Medulla oblongata (tissue), 1 donor: ENCODE measurements around the gene SIAH1.
"Not testable (repeated sequence)": the region's sequence is repeated elsewhere in the genome, so short reads cannot be mapped to it uniquely, and the experiment has no call there.

Source experiments
- DNase-seq: peaks from one replicate; pipeline ENCODE4 v3.0.0-alpha.2; 2015; ENCODE audit errors: extremely low spot score

SIAH1 gene

DNA sequence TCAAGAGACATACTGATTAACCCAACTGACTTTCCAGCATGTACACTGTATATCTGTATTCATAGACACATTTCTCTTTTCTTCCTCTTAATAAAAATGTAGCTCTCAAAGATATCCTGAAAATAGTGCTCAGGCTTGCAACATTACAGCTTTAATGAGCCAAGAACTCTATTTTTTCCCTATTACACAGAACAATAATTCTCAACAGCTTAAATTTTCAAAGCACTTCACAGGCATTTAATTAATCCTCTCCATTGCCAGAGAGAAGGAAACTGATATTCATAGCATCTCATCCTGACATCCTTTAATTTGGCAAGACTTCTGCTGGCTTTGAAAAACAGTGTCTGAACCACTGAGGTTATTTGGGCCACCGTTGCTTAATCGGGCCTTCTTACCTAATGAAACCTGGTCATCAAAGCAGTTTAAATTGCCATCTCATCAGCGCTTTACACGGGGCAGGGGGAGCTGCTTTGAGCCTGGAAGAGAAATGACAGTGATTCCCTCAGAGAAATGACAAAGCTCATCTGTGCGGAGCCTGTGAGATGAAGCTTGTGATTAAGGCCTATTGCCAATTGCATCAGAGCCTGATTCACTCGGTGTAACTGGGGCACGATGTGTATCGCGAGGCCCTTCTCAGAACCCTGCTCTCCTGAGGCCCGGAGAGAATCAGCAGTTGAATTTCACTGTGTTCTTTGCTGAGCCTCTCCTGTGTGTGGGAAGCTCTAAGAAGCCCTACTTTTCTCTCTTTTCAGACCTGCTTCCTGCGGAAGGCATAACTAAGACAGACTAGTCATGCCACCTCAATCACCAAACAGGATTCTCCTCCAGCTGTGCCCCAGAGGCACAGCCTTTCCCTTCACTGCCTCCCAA lies 8.5 kb upstream of the SIAH1 start:
- DNase-seq = peak; percentile 93

DNA sequence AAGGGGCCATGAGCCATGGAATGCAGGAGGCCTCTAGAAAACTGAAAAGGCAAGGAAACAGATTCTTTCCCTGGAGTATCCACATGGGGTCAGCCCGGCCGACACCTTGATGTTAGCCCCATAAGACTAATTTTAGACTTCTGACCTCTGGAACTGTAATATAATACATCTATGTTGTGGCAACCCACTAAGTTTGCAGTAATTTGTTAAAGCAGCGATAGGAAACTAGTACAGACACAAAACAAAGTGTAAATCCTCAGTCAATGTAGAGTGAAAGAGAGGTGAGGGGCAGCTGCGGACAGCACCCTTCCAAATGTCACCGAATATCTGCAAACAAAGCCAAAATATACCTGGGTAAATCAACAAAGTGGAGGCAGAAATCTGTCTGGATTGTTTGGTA lies 7.2 kb upstream of the SIAH1 start:
- DNase-seq = no peak

DNA sequence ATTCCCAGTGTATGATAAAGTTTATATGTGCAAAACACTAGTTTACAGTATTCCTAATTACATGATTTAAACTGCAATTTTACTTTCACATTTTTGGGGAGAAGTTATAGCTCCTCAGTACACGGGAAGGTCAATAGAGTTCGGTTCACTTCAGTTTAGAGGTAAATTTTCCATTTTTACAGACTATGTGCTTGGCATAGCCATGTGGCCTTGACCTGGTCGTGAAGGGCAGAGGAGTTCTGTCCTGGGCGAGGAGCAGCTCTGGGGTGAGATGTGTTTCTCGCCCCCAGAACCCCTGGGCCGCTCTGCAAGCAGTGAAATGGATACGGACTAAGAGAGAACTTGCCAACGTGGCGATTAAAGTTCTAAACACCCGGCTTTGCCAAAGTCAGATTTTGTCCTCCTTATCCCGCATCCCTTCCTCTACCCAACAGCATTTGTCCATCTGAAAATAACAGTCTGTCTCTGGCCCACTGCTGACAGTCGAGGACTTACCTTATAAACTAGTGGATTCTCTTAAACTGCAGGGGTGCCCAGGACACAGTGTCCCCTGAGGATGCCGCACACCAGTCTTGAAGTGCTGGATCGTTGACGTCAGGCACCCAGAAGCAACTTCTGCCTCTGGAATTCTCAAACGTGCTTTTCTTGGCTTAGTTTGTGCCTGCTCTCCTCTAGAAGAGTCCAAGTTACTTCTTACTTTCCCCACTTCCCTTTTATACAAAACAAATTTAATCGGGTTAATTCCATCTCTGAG lies 1.5 kb upstream of the SIAH1 start:
- DNase-seq = no peak

DNA sequence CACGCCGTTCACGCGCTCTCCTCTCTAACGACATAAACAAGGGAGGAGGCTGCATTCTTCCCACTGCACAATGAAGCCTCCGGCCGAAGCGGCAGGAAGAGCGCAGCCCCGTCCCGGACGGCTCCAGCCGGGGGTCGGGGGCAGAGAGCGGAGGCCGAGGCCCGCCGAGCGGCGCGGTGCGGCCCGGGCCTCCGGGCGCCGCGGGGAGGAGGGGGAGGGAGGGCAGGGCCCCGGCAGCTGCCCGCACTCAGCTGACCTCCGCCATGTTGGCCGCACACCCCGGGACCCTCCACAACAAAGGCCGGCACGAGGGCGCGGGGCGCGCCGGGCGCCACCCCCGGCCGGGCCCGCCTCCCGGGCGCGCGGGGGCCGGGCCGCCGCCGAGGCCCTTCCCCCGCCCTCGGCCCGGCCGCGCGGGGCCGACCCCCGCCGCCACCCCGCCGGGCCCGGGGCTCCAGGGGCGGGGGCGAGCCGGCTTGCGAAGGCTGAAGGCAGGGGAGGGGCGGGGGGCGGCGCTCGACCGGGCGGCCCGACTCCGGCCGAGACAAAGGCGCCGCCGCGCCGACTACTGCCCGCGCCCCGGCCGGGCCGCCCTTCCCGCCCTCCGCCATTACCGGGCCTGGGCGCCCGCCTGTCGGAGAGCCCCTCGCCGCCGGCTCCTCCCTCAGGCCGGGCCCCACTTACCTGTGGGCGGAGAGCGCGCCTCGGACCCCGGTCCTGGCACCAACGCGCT lies 527 bp downstream of the SIAH1 start:
- peak; percentile 60 for DNase-seq

DNA sequence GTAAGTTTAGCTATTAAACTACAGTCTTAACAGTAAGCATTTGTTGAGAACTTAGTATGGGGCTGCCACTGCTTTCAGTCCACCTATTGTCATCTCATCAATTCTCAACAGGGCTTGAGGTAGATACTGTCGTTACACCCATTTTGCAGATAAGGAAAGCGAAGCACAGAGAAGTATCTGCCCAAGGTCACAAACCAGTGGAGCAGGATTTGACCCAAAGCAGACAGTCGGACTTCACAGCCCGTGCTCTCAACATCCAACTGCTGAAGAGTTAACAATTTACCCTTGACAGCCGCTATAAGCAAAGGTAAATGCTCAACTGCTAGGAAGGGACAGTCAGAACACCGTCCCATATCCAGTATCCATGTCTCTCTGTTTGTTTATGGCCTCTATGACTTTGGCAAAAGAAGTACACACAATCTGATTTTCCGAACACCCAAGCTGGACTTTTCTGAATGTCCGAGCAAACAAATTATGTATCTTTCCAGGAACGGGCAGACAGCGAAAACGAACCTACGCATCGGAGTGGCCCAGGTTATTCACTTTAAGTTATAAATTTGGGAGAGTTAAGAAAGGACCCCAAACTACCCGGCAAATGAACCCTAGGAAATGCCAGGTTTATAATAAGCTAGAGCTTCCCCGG lies 1.2 kb downstream of the SIAH1 start:
- DNase-seq = peak; percentile 55

DNA sequence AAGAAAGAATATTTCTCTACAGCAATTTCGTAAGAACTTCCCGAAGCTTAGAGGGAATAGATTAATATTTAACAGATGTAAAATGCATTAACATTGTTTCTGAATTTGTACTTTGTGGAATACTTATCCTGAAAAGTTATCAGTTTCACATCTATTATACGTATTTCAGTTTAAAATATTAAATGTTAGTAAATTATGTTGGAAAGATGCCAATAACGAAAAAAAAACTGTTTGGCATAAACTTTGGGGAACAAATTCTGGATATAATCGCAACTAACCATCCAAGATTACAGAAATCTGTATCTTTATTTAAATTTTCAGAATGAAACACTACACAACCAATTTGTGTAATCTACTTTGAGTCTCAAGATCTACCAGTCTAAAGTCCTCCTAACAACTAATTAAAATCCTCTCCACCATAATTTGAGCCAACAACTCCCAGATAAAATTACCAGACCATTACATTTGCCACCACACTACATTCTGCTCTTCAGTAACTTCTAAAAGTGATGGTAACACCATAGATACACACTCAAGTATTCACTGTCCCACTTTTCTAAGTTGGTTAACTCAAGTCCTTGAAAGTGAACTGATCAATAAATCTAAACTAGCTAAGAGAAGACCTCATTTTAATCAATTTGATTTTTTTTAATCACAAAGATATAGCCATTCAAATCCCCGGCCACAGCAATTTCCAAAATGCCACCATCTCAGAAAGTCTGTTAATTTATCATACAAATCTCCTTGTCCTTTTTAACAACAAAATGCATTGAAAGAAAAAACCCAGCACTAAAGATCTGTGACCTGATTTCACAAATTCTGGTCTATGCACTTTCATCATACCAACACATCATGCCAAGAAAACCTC lies 2.0 kb downstream of the SIAH1 start:
- DNase-seq = peak; percentile 42

DNA sequence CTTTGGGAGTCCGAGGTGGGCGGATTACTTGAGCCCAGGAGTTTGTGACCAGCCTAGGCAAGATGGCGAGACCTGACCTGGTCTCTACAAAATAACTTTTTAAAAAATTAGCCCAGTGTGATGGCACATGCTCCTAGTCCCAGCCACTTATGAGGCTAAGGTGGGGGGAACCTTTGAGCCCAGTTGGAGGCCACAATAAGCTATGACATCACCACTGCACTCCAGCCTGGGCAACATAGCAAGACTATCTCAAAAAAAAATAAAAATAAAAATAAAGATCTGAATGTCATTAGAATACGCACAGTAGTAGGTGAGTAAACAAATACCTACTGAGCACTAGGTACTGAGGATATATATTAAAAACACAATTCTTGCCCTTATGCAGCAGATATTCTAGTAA lies 3.1 kb downstream of the SIAH1 start:
- no peak for DNase-seq

DNA sequence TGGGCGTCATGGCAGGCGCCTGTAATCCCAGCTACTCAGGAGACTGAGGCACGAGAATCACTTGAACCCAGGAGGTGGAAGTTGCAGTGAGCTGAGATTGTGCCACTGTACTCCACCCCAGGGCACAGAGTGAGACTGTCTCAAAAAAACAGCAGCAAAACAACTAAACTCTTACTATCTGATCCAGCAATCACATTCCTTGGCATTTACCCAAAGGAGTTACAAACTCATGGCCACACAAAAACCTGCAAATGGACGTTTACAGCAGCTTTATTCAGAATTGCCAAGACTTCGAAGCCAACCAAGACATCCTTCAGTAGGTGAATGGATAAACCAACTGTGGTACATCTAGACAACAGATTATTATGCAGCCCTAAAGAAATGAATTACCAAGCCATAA lies 4.0 kb downstream of the SIAH1 start:
- no peak for DNase-seq

DNA sequence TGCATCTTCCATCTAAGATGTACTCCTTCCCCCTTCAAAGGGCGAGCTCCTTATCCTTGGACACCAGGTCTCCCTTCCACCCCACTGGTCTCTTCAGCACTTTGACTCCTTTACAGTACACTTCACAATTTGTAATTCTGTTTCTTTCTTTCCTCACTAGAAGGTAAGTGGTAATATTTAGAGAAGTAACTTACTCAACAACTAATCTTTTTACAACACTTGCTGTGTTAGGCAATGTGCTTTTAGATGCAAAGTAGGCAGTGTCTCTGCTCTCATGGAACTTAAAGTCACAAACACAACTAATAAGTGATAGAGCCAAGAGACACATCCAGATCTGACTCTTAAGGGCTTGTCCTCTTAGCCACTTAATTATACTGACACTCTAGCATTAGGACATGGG lies 6.4 kb downstream of the SIAH1 start:
- no peak for DNase-seq

DNA sequence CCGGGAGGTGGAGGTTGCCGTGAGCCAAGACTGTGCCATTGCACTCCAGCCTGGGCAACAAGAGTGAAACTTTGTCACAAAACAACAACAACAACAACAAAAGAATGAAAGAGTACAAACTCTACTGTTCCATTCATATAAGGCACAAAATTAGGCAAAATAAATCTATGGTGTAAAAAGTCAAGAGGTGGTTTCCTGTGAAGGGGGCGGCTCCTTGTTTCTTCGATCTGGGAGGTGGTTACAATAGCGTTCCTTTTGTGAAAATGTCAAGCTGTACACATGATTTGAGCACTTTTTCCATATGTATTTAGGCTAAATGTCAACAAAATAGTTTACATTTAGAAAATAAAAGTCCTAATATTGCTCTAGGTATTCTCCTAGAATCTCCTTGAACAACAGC lies 6.9 kb downstream of the SIAH1 start:
- no peak for DNase-seq

DNA sequence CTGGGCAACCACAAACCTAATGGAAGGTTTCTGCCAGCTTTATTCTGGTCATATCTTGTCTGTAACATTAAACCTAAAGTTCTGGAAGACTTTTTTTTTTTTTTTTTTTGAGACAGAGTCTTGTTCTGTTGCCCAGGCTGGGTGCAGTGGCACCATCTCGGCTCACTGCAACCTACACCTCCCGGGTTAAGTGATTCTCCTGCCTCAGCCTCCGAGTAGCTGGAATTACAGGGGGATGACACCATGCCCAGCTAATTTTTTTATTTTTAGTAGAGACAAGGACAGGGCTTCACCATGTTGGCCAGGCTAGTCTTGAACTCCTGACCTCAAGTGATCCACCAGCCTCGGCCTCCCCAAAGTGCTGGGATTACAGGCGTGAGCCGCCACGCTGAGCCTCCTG lies 7.9 kb downstream of the SIAH1 start:
- not testable (repeated sequence) for DNase-seq

DNA sequence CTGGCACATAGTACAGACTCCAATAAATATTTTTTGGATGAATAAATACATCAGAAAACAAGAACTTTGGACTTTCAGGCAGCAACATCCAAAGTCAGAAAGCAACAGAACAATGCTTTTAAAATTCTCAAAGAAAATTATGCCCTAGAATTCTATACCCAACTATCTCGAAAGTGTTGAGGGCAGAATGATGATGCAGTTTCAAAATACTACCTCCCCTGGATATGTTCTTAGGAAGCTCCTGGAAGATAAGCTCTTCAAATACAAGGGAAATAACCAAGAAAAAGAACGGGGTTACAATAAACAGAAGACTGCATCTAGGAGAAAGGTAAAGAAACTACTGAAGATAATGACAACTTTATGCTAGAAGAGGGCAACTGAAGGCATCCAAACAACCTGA lies 11.0 kb downstream of the SIAH1 start:
- no peak for DNase-seq

DNA sequence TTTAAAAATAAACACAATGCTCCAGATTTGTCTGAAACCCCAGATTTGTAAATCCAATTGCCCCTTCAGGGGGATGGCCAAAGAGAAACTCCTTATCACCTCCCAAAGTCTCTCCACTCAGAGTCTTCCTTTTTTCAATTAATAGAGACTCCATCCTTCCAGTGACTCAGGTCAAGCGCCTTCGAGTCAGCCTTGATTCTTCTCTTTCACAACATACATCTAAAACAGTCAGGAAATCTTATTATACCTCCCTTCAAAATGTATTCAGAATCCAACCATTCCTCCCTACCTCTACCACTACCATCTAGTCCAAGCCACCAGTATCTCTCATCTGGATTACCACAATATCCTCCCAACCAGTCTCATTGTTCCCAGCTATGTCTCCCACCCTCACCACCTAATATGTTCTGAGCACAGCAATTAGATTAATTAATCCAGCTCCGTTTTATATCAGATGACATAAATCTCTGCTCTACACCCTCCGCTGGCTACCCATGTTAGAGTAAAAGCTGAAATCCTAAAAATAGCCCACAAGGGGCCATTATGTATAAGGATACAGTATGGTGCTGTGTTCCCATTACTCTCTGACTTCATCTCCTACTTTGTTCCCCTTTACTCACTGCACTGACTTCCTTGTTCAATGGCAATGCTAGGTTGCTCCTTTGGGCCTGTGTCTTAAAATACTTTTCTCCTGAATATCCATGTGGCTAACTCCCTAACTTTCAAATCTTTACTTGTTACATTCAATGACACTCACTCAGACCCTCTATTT lies 11.8 kb downstream of the SIAH1 start:
- DNase-seq = no peak

DNA sequence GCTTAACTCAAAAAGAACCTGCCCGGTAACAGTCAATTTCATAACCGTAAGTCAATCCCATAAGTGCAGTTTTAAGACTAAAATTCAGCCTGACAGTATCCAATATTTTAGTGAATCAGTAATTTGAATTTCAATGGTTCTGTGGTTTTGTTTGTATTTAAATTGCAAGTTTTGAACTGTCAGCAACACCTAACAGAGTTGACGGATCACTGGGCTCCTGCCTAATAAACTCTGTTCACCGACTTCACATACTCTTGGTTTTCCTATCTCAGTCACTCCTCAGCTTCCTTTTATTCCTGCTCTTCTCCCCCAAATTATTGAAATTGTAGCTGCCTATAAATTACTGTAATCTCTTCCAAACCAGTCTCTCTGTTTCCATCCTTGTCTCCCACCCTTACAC lies 12.5 kb downstream of the SIAH1 start:
- no peak for DNase-seq

DNA sequence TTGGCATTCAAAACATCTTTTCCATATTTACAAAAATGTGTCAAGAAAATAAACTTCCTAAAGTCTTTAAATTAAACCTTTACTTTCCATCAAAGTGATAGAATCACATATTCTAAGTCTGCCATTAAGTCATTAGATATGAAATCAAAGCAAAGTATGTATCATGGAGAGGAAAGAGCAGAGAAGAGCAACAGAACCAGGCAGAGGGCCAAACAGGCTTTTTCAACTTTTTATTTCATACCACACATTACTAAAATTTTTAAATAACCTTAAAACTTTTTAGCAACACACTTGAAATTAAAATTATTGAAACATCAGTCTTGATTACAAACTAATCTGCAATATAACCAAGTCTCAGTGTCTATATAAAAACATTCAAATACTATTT lies 13.8 kb downstream of the SIAH1 start:
- no peak for DNase-seq

DNA sequence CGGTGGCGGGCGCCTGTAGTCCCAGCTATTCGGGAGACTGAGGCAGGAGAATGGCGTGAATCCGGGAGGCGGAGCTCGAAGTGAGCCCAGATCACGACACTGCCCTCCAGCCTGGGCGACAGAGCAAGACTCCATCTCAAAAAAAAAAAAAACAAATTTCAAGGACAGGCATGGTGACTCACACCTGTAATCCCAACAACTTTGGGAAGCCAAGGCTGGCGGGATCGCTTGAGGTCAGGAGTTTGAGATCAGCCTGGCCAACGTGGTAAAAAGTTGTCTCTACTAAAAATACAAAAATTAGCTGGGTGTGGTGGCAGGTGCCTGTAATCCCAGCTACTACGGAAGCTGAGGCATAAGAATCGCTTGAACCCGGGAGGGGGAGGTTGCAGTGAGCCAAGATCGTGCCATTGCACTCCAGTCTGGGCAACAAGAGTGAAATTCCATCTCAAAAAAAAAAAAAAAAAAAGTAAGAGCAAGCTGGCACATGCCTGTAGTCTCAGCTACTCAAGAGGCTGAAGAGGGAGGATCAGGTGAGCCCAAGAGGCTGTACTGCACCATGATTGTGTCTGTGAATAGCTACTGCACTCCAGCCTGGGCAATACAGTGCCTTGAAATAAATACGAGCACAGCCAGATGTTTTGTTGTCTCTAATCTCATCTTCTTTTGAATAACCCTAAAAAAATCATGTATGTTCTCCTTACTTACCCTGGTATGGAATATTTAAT lies 14.4 kb downstream of the SIAH1 start:
- DNase-seq = not testable (repeated sequence)

DNA sequence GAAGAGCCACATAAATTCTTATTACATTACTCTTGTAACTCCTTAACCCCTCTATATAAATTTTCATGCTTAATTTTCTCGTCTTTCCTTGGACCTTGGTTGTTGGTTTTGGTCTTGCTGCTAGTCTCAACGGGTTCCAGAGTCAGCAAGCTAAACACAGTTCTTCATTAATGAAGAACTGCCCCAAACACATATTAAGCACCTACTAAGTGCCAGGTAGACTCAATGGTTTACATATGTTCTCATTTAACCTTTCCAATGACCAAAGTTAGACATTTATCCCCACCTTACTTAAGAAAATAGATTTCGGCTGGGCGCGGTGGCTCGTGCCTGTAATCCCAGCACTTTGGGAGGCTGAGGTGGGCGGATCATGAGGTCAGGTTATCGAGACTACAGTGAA lies 15.0 kb downstream of the SIAH1 start:
- DNase-seq = no peak

DNA sequence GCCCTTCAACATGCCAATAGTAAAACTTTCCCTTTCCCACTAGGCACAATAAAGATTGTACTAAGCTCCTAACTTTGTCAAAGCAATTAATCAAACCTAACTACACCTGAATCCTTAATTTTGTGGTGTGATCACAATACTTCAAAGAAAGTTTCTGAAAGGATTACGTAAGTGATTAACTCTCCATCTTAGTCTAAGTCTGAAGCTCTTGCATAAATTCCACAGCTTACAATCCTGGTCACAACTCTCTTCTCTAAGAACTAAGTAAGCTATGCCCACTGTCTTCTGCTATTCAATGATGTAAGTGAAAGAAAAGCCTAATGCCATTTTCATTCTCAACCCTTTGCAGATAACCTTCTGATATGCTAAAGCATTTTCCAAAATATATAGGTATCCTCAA lies 15.4 kb downstream of the SIAH1 start:
- no peak for DNase-seq

DNA sequence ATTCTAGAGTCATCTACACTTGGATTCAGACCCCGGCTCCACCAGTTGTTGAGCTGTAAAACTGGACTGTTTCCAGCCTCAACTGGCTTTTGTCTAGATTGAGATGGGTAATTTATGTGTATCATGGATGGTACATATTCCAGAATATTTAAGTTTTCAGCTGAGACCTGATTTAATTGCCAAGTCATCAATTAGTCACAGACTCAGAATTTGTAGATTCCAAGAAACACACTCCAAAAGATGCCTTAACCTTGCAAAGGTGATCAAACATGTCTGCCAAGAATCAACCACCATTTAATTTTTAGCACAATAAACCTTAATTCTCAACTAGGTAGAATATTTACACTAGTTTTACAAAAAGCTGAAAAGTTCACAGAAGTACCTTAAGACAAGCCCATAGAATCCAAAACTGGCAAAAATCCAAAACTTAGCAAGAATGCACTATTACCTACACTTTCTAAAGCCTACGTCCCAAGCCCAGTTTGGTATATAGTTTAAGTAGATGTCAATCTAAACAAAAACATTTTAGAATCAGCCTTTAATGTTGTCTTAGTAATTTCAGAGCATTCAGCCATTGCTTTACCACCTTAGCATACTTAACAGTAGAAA lies 17.7 kb downstream of the SIAH1 start:
- DNase-seq = no peak
